Kidney (tissue), 14 donors: Measurements from ENCODE around the gene CFAP65. TPM values are rescaled to one million over a fixed set of nuclear protein-coding genes. Genes with fewer than 3 reads are reported as not detected.
A peak's percentile ranks its signal among the peaks of the same experiment; 100 is the strongest.

Source experiments
- DNase-seq, 5 donors: peaks; one replicate each; pipeline ENCODE4 v3.0.0-alpha.2; 2013 to 2020
- FAIRE-seq: peaks from 2 replicates; lab custom pipeline; 2012; peaks lifted over from hg19 to GRCh38; lab: Jason Lieb, UNC
- H3K27ac ChIP-seq, 2 donors: one replicate each; pipeline ENCODE4 v1.7.0; 2013; ENCODE audit warnings: low read depth in 2 of 2, low read length in 2 of 2, inconsistent platforms in 1 of 2
- H3K27me3 ChIP-seq: one replicate; pipeline ENCODE4 v1.7.1; 2013; ENCODE audit warnings: low read length, inconsistent platforms; ENCODE audit not compliant: control insufficient read depth, insufficient read depth
- H3K36me3 ChIP-seq, 3 donors: one replicate each; pipeline versions ENCODE4 v1.7.0 to v1.7.1; 2013; ENCODE audit warnings: low read length in 3 of 3, control low read depth in 1 of 3, inconsistent platforms in 1 of 3; ENCODE audit not compliant: insufficient read depth in 3 of 3, control insufficient read depth in 2 of 3
- H3K4me1 ChIP-seq, 3 donors: one replicate each; pipeline versions ENCODE4 v1.7.0 to v1.7.1; 2013; ENCODE audit warnings: low read length in 3 of 3, inconsistent platforms in 1 of 3, low read depth in 1 of 3; ENCODE audit not compliant: control insufficient read depth in 2 of 3, insufficient read depth in 2 of 3
- H3K4me3 ChIP-seq, 3 donors: one replicate each; pipeline versions ENCODE4 v1.7.0 to v1.8.1; 2013; ENCODE audit warnings: low read length in 3 of 3, control low read depth in 1 of 3, inconsistent platforms in 1 of 3
- H3K9ac ChIP-seq, 3 donors: one replicate each; pipeline versions ENCODE4 v1.7.0 to v1.7.1; 2013; ENCODE audit warnings: low read length in 3 of 3, control low read depth in 1 of 3, inconsistent platforms in 1 of 3
- H3K9me3 ChIP-seq, 3 donors: one replicate each; pipeline versions ENCODE4 v1.7.0 to v1.7.1; 2013; ENCODE audit warnings: low read length in 3 of 3, control low read depth in 1 of 3, inconsistent platforms in 1 of 3; ENCODE audit not compliant: control insufficient read depth in 2 of 3, insufficient read depth in 1 of 3
- intact Hi-C: fragments of 100-400 bp; cut with DNase I; formaldehyde crosslinking; loops from one replicate; pipeline ENCODE4 v1.11.1; 2022
- polyA plus RNA-seq: library from polyadenylated mRNA; stranded (reverse); fragments of 350-450 nt; fragmentation: Illumina TruSeq; extraction: RNeasy Lipid Tissue Mini Kit (QIAGEN cat#74804); gene quantifications from one replicate; pipeline ENCODE4 v1.2.3, GENCODE V29; 2014; ENCODE audit warnings: low read depth, low replicate concordance; ENCODE audit not compliant: insufficient read depth
- total RNA-seq: library from RNA; stranded (reverse); fragmentation: NEBNext Ultra II Directional; extraction: Animal tissue kit (Norgen Biotek cat#: 25700); gene quantifications from one replicate; pipeline ENCODE4 v1.2.1, GENCODE V29; 2021
- TF ChIP-seq, protein P1 (sequence below): IDR thresholded peaks from 3 replicates; pipeline ENCODE4 v1.5.1; 2012; ENCODE audit warnings: mild to moderate bottlenecking, moderate library complexity, borderline replicate concordance; ENCODE audit not compliant: insufficient read depth; ENCODE audit errors: extremely low read depth
- donor health status: control.
- donor health status: control.
- donor health status: control.
- donor health status: control.
- donor health status: control.
- donor health status: DM: yes; HTN: yes; CAD: no.
- donor health status: Normal renal cell carcinoma (clear cell type).

CFAP65 gene
- total and polyA plus RNA-seq, 2 donors from 2014 or later: 0.73 to 2.0 TPM

DNA sequence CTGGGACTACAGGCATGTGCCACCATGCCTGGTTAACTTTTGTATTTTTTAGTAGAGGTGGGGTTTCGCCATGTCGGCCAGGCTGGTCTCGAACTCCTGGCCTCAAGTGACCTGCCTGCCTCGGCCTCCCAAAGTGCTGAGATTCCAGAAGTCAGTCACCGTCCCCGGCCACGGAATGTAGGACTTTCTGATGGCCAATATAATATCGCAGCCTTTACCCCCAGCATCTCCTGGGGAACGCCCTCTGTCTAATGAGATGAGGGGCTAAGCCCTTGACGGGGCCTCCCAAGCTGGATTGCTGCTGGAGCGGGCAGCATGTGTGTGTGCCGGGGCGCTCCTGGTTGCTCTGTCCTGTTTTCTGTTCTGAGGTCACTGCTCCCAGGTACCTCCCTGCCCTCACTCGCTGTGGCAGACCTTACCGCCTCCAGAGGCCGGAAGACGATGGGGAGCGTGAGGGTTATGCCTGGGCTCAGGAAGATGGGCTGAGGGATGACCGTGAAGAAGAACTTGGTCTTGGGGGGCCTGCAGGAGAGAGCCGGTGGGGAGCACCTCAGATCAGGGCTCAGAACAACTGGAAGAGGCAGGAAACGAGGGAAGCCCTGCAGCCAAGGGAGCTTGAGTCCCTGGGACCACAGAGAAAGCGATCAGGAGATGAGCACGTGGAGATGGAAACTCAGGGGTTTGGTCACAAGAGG, 9.1 kb downstream of the CFAP65 start:
- Histone ChIP-seq H3K36me3 (no peaks in the 10 kb centered on the region), H3K27me3 (no peaks in the 10 kb centered on the region), H3K4me3 (no peak overlapping the region), H3K27ac (no peak overlapping the region), H3K9ac (no peak overlapping the region), H3K9me3 (no peaks in the 10 kb centered on the region), H3K4me1 (no peaks in the 10 kb centered on the region)
- TF ChIP-seq, protein P1, sequence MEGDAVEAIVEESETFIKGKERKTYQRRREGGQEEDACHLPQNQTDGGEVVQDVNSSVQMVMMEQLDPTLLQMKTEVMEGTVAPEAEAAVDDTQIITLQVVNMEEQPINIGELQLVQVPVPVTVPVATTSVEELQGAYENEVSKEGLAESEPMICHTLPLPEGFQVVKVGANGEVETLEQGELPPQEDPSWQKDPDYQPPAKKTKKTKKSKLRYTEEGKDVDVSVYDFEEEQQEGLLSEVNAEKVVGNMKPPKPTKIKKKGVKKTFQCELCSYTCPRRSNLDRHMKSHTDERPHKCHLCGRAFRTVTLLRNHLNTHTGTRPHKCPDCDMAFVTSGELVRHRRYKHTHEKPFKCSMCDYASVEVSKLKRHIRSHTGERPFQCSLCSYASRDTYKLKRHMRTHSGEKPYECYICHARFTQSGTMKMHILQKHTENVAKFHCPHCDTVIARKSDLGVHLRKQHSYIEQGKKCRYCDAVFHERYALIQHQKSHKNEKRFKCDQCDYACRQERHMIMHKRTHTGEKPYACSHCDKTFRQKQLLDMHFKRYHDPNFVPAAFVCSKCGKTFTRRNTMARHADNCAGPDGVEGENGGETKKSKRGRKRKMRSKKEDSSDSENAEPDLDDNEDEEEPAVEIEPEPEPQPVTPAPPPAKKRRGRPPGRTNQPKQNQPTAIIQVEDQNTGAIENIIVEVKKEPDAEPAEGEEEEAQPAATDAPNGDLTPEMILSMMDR: no peak
- FAIRE-seq (no peak), DNase-seq (peak in 1 of 5 donors; percentile 54)
- intact Hi-C loops: no loop called here

GRCh38 chr2:219031005-219031738, 10.1 kb downstream of the CFAP65 start:
- FAIRE-seq: no peak
- H3K27me3 ChIP-seq: no peaks in the 10 kb centered on the region
- TF ChIP-seq, protein P1: no peak

GRCh38 chr2:219030177-219030940, 11.0 kb downstream of the CFAP65 start:
- Histone ChIP-seq H3K9ac (no peak overlapping the region), H3K9me3 (no peaks in the 10 kb centered on the region), H3K27ac (no peak overlapping the region), H3K36me3 (no peaks in the 10 kb centered on the region), H3K4me3 (no peak overlapping the region), H3K27me3 (no peaks in the 10 kb centered on the region), H3K4me1 (no peaks in the 10 kb centered on the region)
- peak in 1 of 5 donors; percentile 70 for DNase-seq
- FAIRE-seq: no peak
- TF ChIP-seq, protein P1: no peak
- intact Hi-C loops: no loop called here

More at GRCh38 chr2:219031005-219031738, 10.1 kb downstream of the CFAP65 start:
- no peak overlapping the region for H3K9ac ChIP-seq
- intact Hi-C loops: no loop called here
- no peaks in the 10 kb centered on the region for H3K9me3 ChIP-seq
- DNase-seq: peak in 1 of 5 donors; percentile 69
- H3K36me3 ChIP-seq: no peaks in the 10 kb centered on the region
- no peak overlapping the region for H3K4me3 ChIP-seq
- no peak overlapping the region for H3K27ac ChIP-seq
- H3K4me1 ChIP-seq: no peaks in the 10 kb centered on the region
